ENCODE measurements around the gene FSTL4. TPM values are rescaled to one million over a fixed set of nuclear protein-coding genes. Genes with fewer than 3 reads are reported as not detected.

Gene FSTL4
- total RNA-seq, 6 donors from 2014 or later, result 0.49 to 4.6 (median 1.1) TPM

DNA sequence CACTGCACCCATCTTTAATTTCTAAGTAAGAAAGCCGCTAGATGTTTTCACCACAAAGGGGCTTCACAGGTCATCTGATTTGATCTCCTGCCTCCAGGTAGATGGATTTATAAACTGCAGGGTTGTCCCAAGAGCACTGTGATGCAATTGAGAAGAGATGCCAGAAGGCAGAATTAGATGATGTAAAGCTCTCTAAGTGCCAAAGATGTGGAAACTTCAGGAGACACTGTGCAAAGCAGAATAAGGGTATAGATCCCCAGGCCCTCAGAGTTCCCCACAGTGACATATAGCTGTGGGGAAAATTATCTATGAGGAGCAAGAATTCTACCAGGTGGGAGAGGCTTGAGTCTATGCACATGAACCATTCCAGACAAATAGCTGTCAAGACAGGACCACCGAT, 90.5 kb downstream of the FSTL4 start:
- DNase-seq, result no peak

DNA sequence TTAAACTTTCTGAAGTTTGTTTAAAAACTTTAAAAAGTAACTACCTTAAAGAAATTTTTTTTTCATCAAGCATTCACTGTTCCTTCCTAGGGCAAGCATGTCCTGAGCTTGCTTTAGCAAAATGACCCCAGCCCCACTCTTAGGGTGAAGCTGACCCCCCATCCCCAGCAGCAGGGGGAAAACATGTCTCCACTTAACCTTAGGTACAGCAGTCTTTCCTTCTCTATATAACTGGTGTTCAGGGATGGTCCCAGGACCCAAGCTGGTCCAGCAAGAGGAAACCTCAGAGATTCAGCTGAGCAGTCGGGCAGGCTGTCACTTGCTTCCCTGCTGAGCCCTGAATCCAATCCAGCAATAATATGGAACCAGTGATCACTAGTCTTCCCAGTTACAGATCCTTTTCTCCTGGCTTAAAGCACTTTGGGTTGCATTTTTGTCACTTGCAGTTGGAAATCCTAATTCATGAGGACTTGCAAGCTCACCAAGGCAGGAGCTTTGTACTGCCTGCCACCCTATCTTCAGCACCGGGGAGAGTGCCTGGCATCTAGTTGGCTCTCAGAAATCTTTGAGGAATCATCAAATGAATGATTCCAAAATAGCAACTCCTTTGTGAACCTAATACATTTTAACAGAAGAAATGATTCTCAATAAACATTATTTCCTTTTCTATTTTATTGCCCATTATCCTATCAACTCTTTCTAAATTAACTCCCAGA, 91.2 kb downstream of the FSTL4 start:
- ATAC-seq (ENCODE audit: low FRiP score in 2 of 2) (no peak), DNase-seq (no peak)
- Histone ChIP-seq H3K36me3 (no peaks in the 10 kb centered on the region), H3K27ac (no peak overlapping the region), H3K4me1 (peaks cover 0 to 7% (median 0%) of the 10 kb centered on the region in 4 donors), H3K4me3 (no peak overlapping the region), H3K9me3 (no peaks in the 10 kb centered on the region), H3K27me3 (no peaks in the 10 kb centered on the region)
- no peak for TF ChIP-seq POLR2A (IDR thresholded peaks at IDR 0.05)
- no peak for TF ChIP-seq EP300 (IDR thresholded peaks at IDR 0.05)
- TF ChIP-seq CTCF (IDR thresholded peaks at IDR 0.05), result no peak
- TF ChIP-seq POLR2AphosphoS5 (IDR thresholded peaks at IDR 0.05), result no peak
- WGBS, 2 donors, result 61 to 69% methylated on average over 2 of the region's 2 CpGs

More for the DNA sequence above, 90.5 kb downstream of the FSTL4 start:
- H3K27ac ChIP-seq, result no peak overlapping the region
- H3K4me1 ChIP-seq, result peaks cover 0 to 7% (median 0%) of the 10 kb centered on the region in 4 donors
- TF ChIP-seq POLR2AphosphoS5 (IDR thresholded peaks at IDR 0.05) (no peak), CTCF (IDR thresholded peaks at IDR 0.05) (no peak), EP300 (IDR thresholded peaks at IDR 0.05) (no peak), POLR2A (IDR thresholded peaks at IDR 0.05) (no peak)
- H3K27me3 ChIP-seq, result no peaks in the 10 kb centered on the region
- no peaks in the 10 kb centered on the region for H3K9me3 ChIP-seq
- H3K4me3 ChIP-seq, result no peak overlapping the region
- WGBS, 2 donors, result 83 to 97% methylated on average over 2 of the region's 2 CpGs
- ATAC-seq (ENCODE audit: low FRiP score in 2 of 2), result no peak
- no peaks in the 10 kb centered on the region for H3K36me3 ChIP-seq

DNA sequence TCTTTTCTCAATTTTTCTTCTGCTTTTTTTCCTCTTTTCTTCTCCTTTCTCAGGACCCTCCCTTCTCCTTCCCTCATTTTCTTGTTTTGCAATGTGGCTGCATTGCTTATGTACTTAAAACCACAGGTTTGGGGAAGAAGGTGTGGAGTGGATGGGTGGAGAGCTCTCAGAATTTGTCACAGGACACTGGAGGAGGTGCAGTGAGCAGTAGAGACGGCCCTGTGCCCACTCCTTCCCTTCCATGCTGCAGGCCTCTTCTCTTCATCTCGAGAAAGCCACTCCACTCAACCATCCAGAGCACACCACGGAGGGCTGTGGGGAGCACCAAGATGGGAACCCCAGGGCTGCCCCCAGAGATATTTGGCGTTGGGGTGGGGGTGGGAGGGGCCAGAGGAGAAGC, 92.3 kb downstream of the FSTL4 start:
- Histone ChIP-seq H3K27ac (no peak overlapping the region), H3K4me1 (peaks cover 0 to 7% (median 0%) of the 10 kb centered on the region in 4 donors), H3K36me3 (no peaks in the 10 kb centered on the region), H3K9me3 (no peaks in the 10 kb centered on the region), H3K27me3 (no peaks in the 10 kb centered on the region), H3K4me3 (no peak overlapping the region)
- DNase-seq (peak in 1 of 2 donors; percentile 45), ATAC-seq (ENCODE audit: low FRiP score in 2 of 2) (peak in 1 of 2 donors; percentile 48)
- WGBS, 2 donors, result 39 to 70% methylated on average over 4 of the region's 4 CpGs
- no peak for TF ChIP-seq EP300 (IDR thresholded peaks at IDR 0.05)
- TF ChIP-seq POLR2AphosphoS5 (IDR thresholded peaks at IDR 0.05), result no peak
- no peak for TF ChIP-seq CTCF (IDR thresholded peaks at IDR 0.05)
- no peak for TF ChIP-seq POLR2A (IDR thresholded peaks at IDR 0.05)

- Histone ChIP-seq H3K36me3 (no peaks in the 10 kb centered on the region), H3K27me3 (no peaks in the 10 kb centered on the region), H3K27ac (no peak overlapping the region), H3K4me1 (peaks cover 0 to 7% (median 0%) of the 10 kb centered on the region in 4 donors), H3K9me3 (no peaks in the 10 kb centered on the region), H3K4me3 (no peak overlapping the region)
- DNase-seq, result no peak
- no peak for TF ChIP-seq POLR2AphosphoS5 (IDR thresholded peaks at IDR 0.05)
- no peak for TF ChIP-seq EP300 (IDR thresholded peaks at IDR 0.05)
- TF ChIP-seq CTCF (IDR thresholded peaks at IDR 0.05), result no peak
- TF ChIP-seq POLR2A (IDR thresholded peaks at IDR 0.05), result no peak
- WGBS, 2 donors, result 91% methylated on average over 8 of the region's 8 CpGs
- no peak for ATAC-seq (ENCODE audit: low FRiP score in 2 of 2)
Measured at GRCh38 chr5:133519191-133519590, 93.2 kb downstream of the FSTL4 start.

- peaks cover 0 to 10% (median 3%) of the 10 kb centered on the region in 4 donors for H3K4me1 ChIP-seq
- no peak overlapping the region for H3K27ac ChIP-seq
- no peak for TF ChIP-seq EP300 (IDR thresholded peaks at IDR 0.05)
- no peak for TF ChIP-seq POLR2A (IDR thresholded peaks at IDR 0.05)
- no peak for TF ChIP-seq CTCF (IDR thresholded peaks at IDR 0.05)
- TF ChIP-seq POLR2AphosphoS5 (IDR thresholded peaks at IDR 0.05), result no peak
- H3K27me3 ChIP-seq, result no peaks in the 10 kb centered on the region
- ATAC-seq (ENCODE audit: low FRiP score in 2 of 2) (no peak), DNase-seq (no peak)
- no peaks in the 10 kb centered on the region for H3K36me3 ChIP-seq
- no peak overlapping the region for H3K4me3 ChIP-seq
- WGBS, 2 donors, result 32 to 48% methylated on average over 1 of the region's 1 CpG
- no peaks in the 10 kb centered on the region for H3K9me3 ChIP-seq
Measured at GRCh38 chr5:133514456-133514855, 97.9 kb downstream of the FSTL4 start.

All from upper lobe of left lung (tissue), 6 donors.